A549 (cell line): Measurements from ENCODE around the gene TTC17. TPM values are rescaled to one million over a fixed set of nuclear protein-coding genes. Genes with fewer than 3 reads are reported as not detected.

Source experiments
- ATAC-seq, 2 experiments: fragments of 200-7000 bp in 1 of 2; fragments of >200 bp in 1 of 2; cut with Nextera tagmentation in 1 of 2; cut with Tn5 transposase in 1 of 2; 3 replicates each; pipeline versions ENCODE4 v1.8.0 to v1.9.1; 2018 to 2020; ENCODE audit warnings: mild to moderate bottlenecking in 1 of 2, moderate library complexity in 1 of 2
- CTCF ChIA-PET: fragments of 300-600 bp; sonication (Branson Sonifier 250); formaldehyde crosslinking; extraction: SDS; loops from one replicate; lab custom pipeline; 2021; ENCODE audit warnings: antibody characterized with exemption, inconsistent platforms; lab: Yijun Ruan, JAX
- POLR2A ChIA-PET: fragments of 350-600 bp; formaldehyde crosslinking; extraction: SDS; loops from one replicate; lab custom pipeline; 2021; ENCODE audit warnings: antibody characterized with exemption, inconsistent platforms; lab: Yijun Ruan, JAX
- DNase-seq, 2 experiments: peaks; one replicate each; pipeline versions ENCODE4 v3.0.0 to v3.0.0-alpha.2; 2011 to 2016; ENCODE audit warnings: low read depth in 1 of 2, low spot score in 1 of 2
- FAIRE-seq: peaks from 2 replicates; lab custom pipeline; 2011; peaks lifted over from hg19 to GRCh38; lab: Jason Lieb, UNC
- H3K27ac ChIP-seq, 2 experiments: fragments of >200 bp; sonication (Bioruptor Twin); formaldehyde crosslinking; 3 replicates each; pipeline ENCODE4 v1.5.1; 2016 to 2017
- H3K4me1 ChIP-seq: fragments of >200 bp; sonication (Bioruptor Twin); formaldehyde crosslinking; 3 replicates; pipeline ENCODE4 v1.6.1; 2016
- H3K4me2 ChIP-seq: fragments of >200 bp; sonication (Bioruptor Twin); formaldehyde crosslinking; 3 replicates; pipeline ENCODE4 v1.6.1; 2016
- H3K4me3 ChIP-seq: fragments of >200 bp; sonication (Bioruptor Twin); formaldehyde crosslinking; 3 replicates; pipeline ENCODE4 v1.5.1; 2016
- H3K9me3 ChIP-seq: fragments of >200 bp; sonication (Bioruptor Twin); formaldehyde crosslinking; 3 replicates; pipeline ENCODE4 v1.6.1; 2016
- CBX2 ChIP-seq: fragments of 200-600 bp; sonication (generic); IDR thresholded peaks from 2 replicates; pipeline ENCODE4 v1.6.1; 2016; ENCODE audit warnings: low read depth, mild to moderate bottlenecking, borderline replicate concordance
- CEBPB ChIP-seq, 2 experiments: fragments of >200 bp in 1 of 2; sonication (Bioruptor Twin) in 1 of 2; formaldehyde crosslinking in 1 of 2; IDR thresholded peaks; 2 replicates each; pipeline ENCODE4 v1.6.1; 2012 to 2016
- CHD2 ChIP-seq: fragments of 150-350 bp; IDR thresholded peaks from 2 replicates; pipeline ENCODE4 v1.6.1; 2014; ENCODE audit warnings: low read length; ENCODE audit not compliant: partially characterized antibody
- EHMT2 ChIP-seq: fragments of 200-600 bp; sonication (generic); IDR thresholded peaks from 2 replicates; pipeline ENCODE4 v1.6.1; 2016; ENCODE audit warnings: antibody characterized with exemption, low read depth, mild to moderate bottlenecking, moderate library complexity
- FOSB ChIP-seq: fragments of 250-450 bp; sonication (Bioruptor Pico); IDR thresholded peaks from 2 replicates; pipeline ENCODE4 v1.5.0; 2020; ENCODE audit warnings: mild to moderate bottlenecking, moderate library complexity
- FOSL2 ChIP-seq, 2 experiments: fragments of 450-650 bp in 1 of 2; fragments of >200 bp in 1 of 2; sonication (Bioruptor Twin) in 1 of 2; formaldehyde crosslinking; IDR thresholded peaks; 2 replicates each; pipeline versions ENCODE4 v1.5.0 to v1.6.1; 2016 to 2020; ENCODE audit warnings: mild to moderate bottlenecking in 1 of 2, moderate library complexity in 1 of 2
- GATA3 ChIP-seq: IDR thresholded peaks from 2 replicates; pipeline ENCODE4 v1.6.1; 2012; ENCODE audit warnings: borderline replicate concordance
- HDAC2 ChIP-seq: fragments of 200-600 bp; sonication (generic); IDR thresholded peaks from 2 replicates; pipeline ENCODE4 v1.6.1; 2016
- HOXA7 ChIP-seq: fragments of 250-450 bp; sonication (Bioruptor Pico); IDR thresholded peaks from 2 replicates; pipeline ENCODE4 v1.5.0; 2020; ENCODE audit warnings: mild to moderate bottlenecking, moderate library complexity
- HOXB13 ChIP-seq: fragments of 250-450 bp; sonication (Bioruptor Pico); IDR thresholded peaks from 2 replicates; pipeline ENCODE4 v1.5.0; 2020; ENCODE audit warnings: low read depth, mild to moderate bottlenecking, moderate library complexity
- HOXB5 ChIP-seq: fragments of 250-450 bp; sonication (Bioruptor Pico); IDR thresholded peaks from 2 replicates; pipeline ENCODE4 v1.5.0; 2020; ENCODE audit warnings: mild to moderate bottlenecking, moderate library complexity
- MAFK ChIP-seq: fragments of 450-650 bp; IDR thresholded peaks from 2 replicates; pipeline ENCODE4 v1.6.1; 2014; ENCODE audit not compliant: partially characterized antibody
- MYC ChIP-seq: IDR thresholded peaks from 2 replicates; pipeline ENCODE4 v1.6.1; 2012; ENCODE audit warnings: mild to moderate bottlenecking, inconsistent platforms, low read length, improper control_type of control experiment, borderline replicate concordance
- NR3C1 ChIP-seq: fragments of >200 bp; sonication (Bioruptor Twin); formaldehyde crosslinking; IDR thresholded peaks from 3 replicates; pipeline ENCODE4 v1.6.1; 2017
- PHF8 ChIP-seq: fragments of 200-600 bp; sonication (generic); IDR thresholded peaks from 2 replicates; pipeline ENCODE4 v1.6.1; 2016; ENCODE audit warnings: low read depth, mild to moderate bottlenecking, antibody characterized with exemption, moderate library complexity, borderline replicate concordance
- POLR2A ChIP-seq: IDR thresholded peaks from 2 replicates; pipeline ENCODE4 v1.6.1; 2012; ENCODE audit warnings: mild to moderate bottlenecking, low read length
- POLR2AphosphoS2 ChIP-seq: conservative IDR thresholded peaks from 2 replicates; pipeline ENCODE4 v1.6.1; 2012; ENCODE audit warnings: low read length, improper control_type of control experiment, inconsistent platforms
- RCOR1 ChIP-seq: fragments of 150-350 bp; IDR thresholded peaks from 2 replicates; pipeline ENCODE4 v1.6.1; 2014; ENCODE audit warnings: antibody characterized with exemption, low read length, low read depth
- REST ChIP-seq: fragments of 200-600 bp; sonication (generic); IDR thresholded peaks from 2 replicates; pipeline ENCODE4 v1.6.1; 2016; ENCODE audit warnings: antibody characterized with exemption, mild to moderate bottlenecking, moderate library complexity
- RFX5 ChIP-seq: fragments of 450-650 bp; IDR thresholded peaks from 2 replicates; pipeline ENCODE4 v1.7.1; 2014; ENCODE audit warnings: antibody characterized with exemption, mild to moderate bottlenecking, moderate library complexity
- SREBF2 ChIP-seq: fragments of 450-650 bp; IDR thresholded peaks from 2 replicates; pipeline ENCODE4 v1.6.1; 2014; ENCODE audit warnings: mild to moderate bottlenecking, moderate library complexity
- ZC3H11A ChIP-seq: fragments of 450-650 bp; IDR thresholded peaks from 2 replicates; pipeline ENCODE4 v1.6.1; 2014; ENCODE audit warnings: antibody characterized with exemption, mild to moderate bottlenecking
- ZFP36 ChIP-seq: fragments of 450-650 bp; IDR thresholded peaks from 2 replicates; pipeline ENCODE4 v1.6.1; 2014; ENCODE audit warnings: borderline replicate concordance; ENCODE audit not compliant: partially characterized antibody
- WGBS: methylation state at CpG from one replicate; pipeline ENCODE4 v1.1.6; 2017; ENCODE audit errors: missing lambda C conversion rate; 5-methylcytosine and 5-hydroxymethylcytosine counted together
- polyA plus RNA-seq, 4 experiments: library from polyadenylated mRNA; depleted of rRNA in 3 of 4; stranded (reverse); fragments of >200 nt; fragmentation: RNase III in 1 of 4; extraction: RNeasy Plus Mini Kit Qiagen cat#74134 plus additional on column Dnase treatment in 1 of 4; gene quantifications; 2 replicates in 3 of 4; 3 replicates in 1 of 4; pipeline ENCODE4 v1.2.3, GENCODE V29; 2011 to 2017
- TF ChIP-seq, protein P1 (sequence below): IDR thresholded peaks from 2 replicates; pipeline ENCODE4 v1.6.1; 2012
- TF ChIP-seq, protein P2 (sequence below): fragments of >200 bp; sonication (Bioruptor Twin); formaldehyde crosslinking; IDR thresholded peaks from 3 replicates; pipeline ENCODE4 v1.5.1; 2016
- TF ChIP-seq, protein P3 (sequence below): fragments of >200 bp; sonication (Bioruptor Twin); formaldehyde crosslinking; IDR thresholded peaks from 2 replicates; pipeline ENCODE4 v1.6.1; 2016
- TF ChIP-seq, protein P4 (sequence below): fragments of 150-350 bp; IDR thresholded peaks from 2 replicates; pipeline ENCODE4 v1.6.1; 2014; ENCODE audit warnings: low read depth, mild to moderate bottlenecking, low read length

TTC17 gene
- polyA plus RNA-seq, 2 of the 4 experiments (the other 2 are of a cell fraction) = 28.9 to 89.4 TPM

GRCh38 chr11:43523632-43524031 lies 164.9 kb downstream of the TTC17 start:
- Histone ChIP-seq H3K4me1 (no peaks in the 10 kb centered on the region), H3K27ac (no peak overlapping the region), H3K4me2 (no peak overlapping the region), H3K4me3 (no peak overlapping the region), H3K9me3 (peaks cover 15% of the 10 kb centered on the region; the same call in 2 of the 3 replicates)
- DNase-seq (no peak), ATAC-seq (no peak), FAIRE-seq (no peak)
- POLR2A ChIA-PET = no interaction called here
- TF ChIP-seq GATA3 (no peak), NR3C1 (no peak), RFX5 (no peak), FOSL2 (IDR thresholded peaks at IDR 0.05) (no peak), FOSL2 (CRISPR knock-in tag; IDR thresholded peaks at IDR 0.05) (no peak), MAFK (no peak), CEBPB (IDR thresholded peaks at IDR 0.05) (no peak), REST (no peak), PHF8 (no peak), CBX2 (no peak), HDAC2 (no peak), ZFP36 (no peak)
- TF ChIP-seq, protein P1, sequence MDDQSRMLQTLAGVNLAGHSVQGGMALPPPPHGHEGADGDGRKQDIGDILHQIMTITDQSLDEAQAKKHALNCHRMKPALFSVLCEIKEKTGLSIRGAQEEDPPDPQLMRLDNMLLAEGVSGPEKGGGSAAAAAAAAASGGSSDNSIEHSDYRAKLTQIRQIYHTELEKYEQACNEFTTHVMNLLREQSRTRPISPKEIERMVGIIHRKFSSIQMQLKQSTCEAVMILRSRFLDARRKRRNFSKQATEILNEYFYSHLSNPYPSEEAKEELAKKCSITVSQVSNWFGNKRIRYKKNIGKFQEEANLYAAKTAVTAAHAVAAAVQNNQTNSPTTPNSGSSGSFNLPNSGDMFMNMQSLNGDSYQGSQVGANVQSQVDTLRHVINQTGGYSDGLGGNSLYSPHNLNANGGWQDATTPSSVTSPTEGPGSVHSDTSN = no peak
- TF ChIP-seq, protein P2, sequence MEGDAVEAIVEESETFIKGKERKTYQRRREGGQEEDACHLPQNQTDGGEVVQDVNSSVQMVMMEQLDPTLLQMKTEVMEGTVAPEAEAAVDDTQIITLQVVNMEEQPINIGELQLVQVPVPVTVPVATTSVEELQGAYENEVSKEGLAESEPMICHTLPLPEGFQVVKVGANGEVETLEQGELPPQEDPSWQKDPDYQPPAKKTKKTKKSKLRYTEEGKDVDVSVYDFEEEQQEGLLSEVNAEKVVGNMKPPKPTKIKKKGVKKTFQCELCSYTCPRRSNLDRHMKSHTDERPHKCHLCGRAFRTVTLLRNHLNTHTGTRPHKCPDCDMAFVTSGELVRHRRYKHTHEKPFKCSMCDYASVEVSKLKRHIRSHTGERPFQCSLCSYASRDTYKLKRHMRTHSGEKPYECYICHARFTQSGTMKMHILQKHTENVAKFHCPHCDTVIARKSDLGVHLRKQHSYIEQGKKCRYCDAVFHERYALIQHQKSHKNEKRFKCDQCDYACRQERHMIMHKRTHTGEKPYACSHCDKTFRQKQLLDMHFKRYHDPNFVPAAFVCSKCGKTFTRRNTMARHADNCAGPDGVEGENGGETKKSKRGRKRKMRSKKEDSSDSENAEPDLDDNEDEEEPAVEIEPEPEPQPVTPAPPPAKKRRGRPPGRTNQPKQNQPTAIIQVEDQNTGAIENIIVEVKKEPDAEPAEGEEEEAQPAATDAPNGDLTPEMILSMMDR = no peak
- TF ChIP-seq, protein P3, sequence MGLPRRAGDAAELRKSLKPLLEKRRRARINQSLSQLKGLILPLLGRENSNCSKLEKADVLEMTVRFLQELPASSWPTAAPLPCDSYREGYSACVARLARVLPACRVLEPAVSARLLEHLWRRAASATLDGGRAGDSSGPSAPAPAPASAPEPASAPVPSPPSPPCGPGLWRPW = no peak
- TF ChIP-seq, protein P4, sequence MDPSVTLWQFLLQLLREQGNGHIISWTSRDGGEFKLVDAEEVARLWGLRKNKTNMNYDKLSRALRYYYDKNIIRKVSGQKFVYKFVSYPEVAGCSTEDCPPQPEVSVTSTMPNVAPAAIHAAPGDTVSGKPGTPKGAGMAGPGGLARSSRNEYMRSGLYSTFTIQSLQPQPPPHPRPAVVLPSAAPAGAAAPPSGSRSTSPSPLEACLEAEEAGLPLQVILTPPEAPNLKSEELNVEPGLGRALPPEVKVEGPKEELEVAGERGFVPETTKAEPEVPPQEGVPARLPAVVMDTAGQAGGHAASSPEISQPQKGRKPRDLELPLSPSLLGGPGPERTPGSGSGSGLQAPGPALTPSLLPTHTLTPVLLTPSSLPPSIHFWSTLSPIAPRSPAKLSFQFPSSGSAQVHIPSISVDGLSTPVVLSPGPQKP = no peak
- CTCF ChIA-PET = interaction anchor here (1.3 to 1.4 kb wide), 3 partner anchors 9 to 44 kb away, joined by 3 to 4 read pairs (median 3); no protein-coding TSS in a partner anchor
- WGBS = 33% methylated on average over 2 of the region's 2 CpGs

DNA sequence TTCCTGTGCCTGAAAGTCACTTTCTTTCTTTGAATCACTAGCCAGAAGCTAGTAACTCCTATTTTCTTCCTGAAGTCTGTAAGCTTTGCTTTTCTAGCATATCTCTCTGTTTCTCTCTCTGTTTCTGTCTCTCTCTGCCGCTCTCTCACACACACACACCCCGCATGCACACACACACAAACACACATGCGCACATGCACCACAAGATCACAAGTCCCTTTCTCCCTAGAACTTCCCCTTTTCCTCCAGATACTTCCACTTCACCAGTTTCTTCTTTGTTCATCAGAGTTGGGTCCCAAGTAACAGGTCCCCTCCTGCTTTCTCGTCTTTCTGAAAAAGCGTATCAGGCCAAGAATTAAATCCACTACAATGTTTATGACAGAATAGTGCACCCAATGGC lies 173.3 kb downstream of the TTC17 start:
- 49% methylated on average over 5 of the region's 5 CpGs for WGBS
- TF ChIP-seq, protein P1 = no peak
- TF ChIP-seq CEBPB (IDR thresholded peaks at IDR 0.05) (no peak), SREBF2 (no peak), POLR2AphosphoS2 (no peak), EHMT2 (no peak), CHD2 (no peak), HOXB13 (CRISPR knock-in tag) (no peak), GATA3 (no peak), MYC (no peak), HOXA7 (CRISPR knock-in tag) (no peak), FOSB (CRISPR knock-in tag) (no peak), RCOR1 (no peak), HOXB5 (no peak), HDAC2 (no peak), POLR2A (no peak), ZC3H11A (no peak)

More for the DNA sequence above, 173.3 kb downstream of the TTC17 start:
- DNase-seq (no peak), FAIRE-seq (no peak), ATAC-seq (no peak)
- no peak overlapping the region for H3K27ac ChIP-seq
- POLR2A ChIA-PET = no interaction called here
- CTCF ChIA-PET = interaction anchor here (0.6 to 1.2 kb wide), 3 partner anchors 27 to 117 kb away, joined by 3 read pairs; no protein-coding TSS in a partner anchor
- H3K9me3 ChIP-seq = peaks cover 3% of the 10 kb centered on the region; the same call in 1 of the 3 replicates
- no peak overlapping the region for H3K4me3 ChIP-seq
- H3K4me1 ChIP-seq = no peaks in the 10 kb centered on the region
- no peak overlapping the region for H3K4me2 ChIP-seq
